ENCODE data around the gene LRP6. TPM values are rescaled to one million over a fixed set of nuclear protein-coding genes. Genes with fewer than 3 reads are reported as not detected.
"Not testable (repeated sequence)": the region's sequence is repeated elsewhere in the genome, so short reads cannot be mapped to it uniquely, and the experiment has no call there.

Gene LRP6
- total RNA-seq = 9.3 and 23.8 TPM in 2 replicates

GRCh38 chr12:12266873-12267741 is at the start of gene LRP6:
Gene LRP6, minus strand, starts transcription at chr12:12267044. Its CDS starts 309 bp downstream, at chr12:12266735.
- peak; percentile 44 for DNase-seq (ENCODE audit: low read depth)
- peak within 1 kb of the TSS; percentile 95 for H3K4me3 ChIP-seq (ENCODE audit: low read depth, low read length)
- no peak for TF ChIP-seq CTCF (conservative IDR thresholded peaks at IDR 0.05; ENCODE audit: low read depth, low read length)

- no peak for DNase-seq (ENCODE audit: low read depth)
- H3K4me3 ChIP-seq (ENCODE audit: low read depth, low read length) = no peak overlapping the region
- TF ChIP-seq CTCF (conservative IDR thresholded peaks at IDR 0.05; ENCODE audit: low read depth, low read length) = no peak
Measured at GRCh38 chr12:12315838-12316237, 49.0 kb upstream of the LRP6 start.

GRCh38 chr12:12310695-12311094 is 43.9 kb upstream of the LRP6 start:
- not testable (repeated sequence) for H3K4me3 ChIP-seq (ENCODE audit: low read depth, low read length); DNase-seq (ENCODE audit: low read depth)

- TF ChIP-seq CTCF (conservative IDR thresholded peaks at IDR 0.05; ENCODE audit: low read depth, low read length) = no peak
Measured at GRCh38 chr12:12305568-12306300, 38.9 kb upstream of the LRP6 start.

GRCh38 chr12:12302976-12303375 is 36.1 kb upstream of the LRP6 start:
- H3K4me3 ChIP-seq (ENCODE audit: low read depth, low read length) = no peak overlapping the region
- DNase-seq (ENCODE audit: low read depth) = no peak
- TF ChIP-seq CTCF (conservative IDR thresholded peaks at IDR 0.05; ENCODE audit: low read depth, low read length) = no peak

More at GRCh38 chr12:12305568-12306300, 38.9 kb upstream of the LRP6 start:
- no peak for DNase-seq (ENCODE audit: low read depth)
- no peak overlapping the region for H3K4me3 ChIP-seq (ENCODE audit: low read depth, low read length)

GRCh38 chr12:12301122-12301521 is 34.3 kb upstream of the LRP6 start:
- no peak for DNase-seq (ENCODE audit: low read depth)
- TF ChIP-seq CTCF (conservative IDR thresholded peaks at IDR 0.05; ENCODE audit: low read depth, low read length) = no peak
- H3K4me3 ChIP-seq (ENCODE audit: low read depth, low read length) = no peak overlapping the region

- no peak for TF ChIP-seq CTCF (conservative IDR thresholded peaks at IDR 0.05; ENCODE audit: low read depth, low read length)
- H3K4me3 ChIP-seq (ENCODE audit: low read depth, low read length) = no peak overlapping the region
- no peak for DNase-seq (ENCODE audit: low read depth)
Measured at GRCh38 chr12:12297201-12297830, 30.5 kb upstream of the LRP6 start.
